Measurements from ENCODE around the gene FBH1. TPM values are rescaled to one million over a fixed set of nuclear protein-coding genes. Genes with fewer than 3 reads are reported as not detected.
A peak's percentile ranks its signal among the peaks of the same experiment; 100 is the strongest.

The FBH1 gene
- total and polyA plus RNA-seq, 4 donors, result 19.9 to 58.4 (median 48.1) TPM

GRCh38 chr10:5941579-5941978 is 51.5 kb downstream of the FBH1 start:
- peaks cover 0 to 4% (median 0%) of the 10 kb centered on the region in 4 donors for H3K4me1 ChIP-seq (ENCODE audit: control insufficient read depth in 4 of 4, insufficient read depth in 4 of 4, low read length in 3 of 4)
- H3K4me3 ChIP-seq (ENCODE audit: low read depth in 1 of 3, low read length in 3 of 3), result no peak overlapping the region
- peak overlapping the region in 1 of 2 donors; percentile 17 for H3K9ac ChIP-seq (ENCODE audit: low read depth in 1 of 2, low read length in 2 of 2)
- no peaks in the 10 kb centered on the region for H3K27me3 ChIP-seq (ENCODE audit: control insufficient read depth in 4 of 4, insufficient read depth in 4 of 4, low read length in 3 of 4)
- no peak for TF ChIP-seq GABPA (IDR thresholded peaks at IDR 0.05 in 1 of 2, conservative IDR thresholded peaks at IDR 0.05 in 1 of 2)
- TF ChIP-seq HNF4A (conservative IDR thresholded peaks at IDR 0.05), result no peak
- TF ChIP-seq ZBTB33 (IDR thresholded peaks at IDR 0.05), result no peak
- TF ChIP-seq, protein P1, sequence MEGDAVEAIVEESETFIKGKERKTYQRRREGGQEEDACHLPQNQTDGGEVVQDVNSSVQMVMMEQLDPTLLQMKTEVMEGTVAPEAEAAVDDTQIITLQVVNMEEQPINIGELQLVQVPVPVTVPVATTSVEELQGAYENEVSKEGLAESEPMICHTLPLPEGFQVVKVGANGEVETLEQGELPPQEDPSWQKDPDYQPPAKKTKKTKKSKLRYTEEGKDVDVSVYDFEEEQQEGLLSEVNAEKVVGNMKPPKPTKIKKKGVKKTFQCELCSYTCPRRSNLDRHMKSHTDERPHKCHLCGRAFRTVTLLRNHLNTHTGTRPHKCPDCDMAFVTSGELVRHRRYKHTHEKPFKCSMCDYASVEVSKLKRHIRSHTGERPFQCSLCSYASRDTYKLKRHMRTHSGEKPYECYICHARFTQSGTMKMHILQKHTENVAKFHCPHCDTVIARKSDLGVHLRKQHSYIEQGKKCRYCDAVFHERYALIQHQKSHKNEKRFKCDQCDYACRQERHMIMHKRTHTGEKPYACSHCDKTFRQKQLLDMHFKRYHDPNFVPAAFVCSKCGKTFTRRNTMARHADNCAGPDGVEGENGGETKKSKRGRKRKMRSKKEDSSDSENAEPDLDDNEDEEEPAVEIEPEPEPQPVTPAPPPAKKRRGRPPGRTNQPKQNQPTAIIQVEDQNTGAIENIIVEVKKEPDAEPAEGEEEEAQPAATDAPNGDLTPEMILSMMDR (IDR thresholded peaks at IDR 0.05; ENCODE audit: low read depth, low read length, missing input control), result no peak
- TF ChIP-seq ATF3 (IDR thresholded peaks at IDR 0.05), result no peak
- no peak for TF ChIP-seq FOXA2 (IDR thresholded peaks at IDR 0.05)
- no peak for TF ChIP-seq FOXA1 (IDR thresholded peaks at IDR 0.05)
- no peak for TF ChIP-seq REST (IDR thresholded peaks at IDR 0.05)
- no peak for TF ChIP-seq NR2F2 (IDR thresholded peaks at IDR 0.05)
- TF ChIP-seq SP1 (IDR thresholded peaks at IDR 0.05), result no peak
- no peak for TF ChIP-seq TAF1 (conservative IDR thresholded peaks at IDR 0.05)
- TF ChIP-seq RXRA (IDR thresholded peaks at IDR 0.05), result no peak
- peaks cover 7 to 16% (median 15%) of the 10 kb centered on the region in 4 donors for H3K36me3 ChIP-seq (ENCODE audit: control insufficient read depth in 4 of 4, insufficient read depth in 3 of 4, low read depth in 1 of 4, low read length in 3 of 4)
- H3K9me3 ChIP-seq (ENCODE audit: control insufficient read depth in 4 of 4, low read length in 3 of 4), result no peaks in the 10 kb centered on the region
- no peak for DNase-seq (ENCODE audit: low spot score)
- 71% methylated on average over 7 of the region's 7 CpGs for WGBS
- H3K27ac ChIP-seq (ENCODE audit: low read depth in 1 of 2, low read length in 2 of 2), result peak overlapping the region; percentile 64 to 65

- Histone ChIP-seq H3K4me1 (ENCODE audit: control insufficient read depth in 4 of 4, insufficient read depth in 4 of 4, low read length in 3 of 4) (peaks cover 0 to 4% (median 0%) of the 10 kb centered on the region in 4 donors), H3K9ac (ENCODE audit: low read depth in 1 of 2, low read length in 2 of 2) (peak overlapping the region in 1 of 2 donors; percentile 17), H3K27ac (ENCODE audit: low read depth in 1 of 2, low read length in 2 of 2) (peak overlapping the region; percentile 64 to 65)
Measured at GRCh38 chr10:5942001-5942400, 52.0 kb downstream of the FBH1 start.

More at GRCh38 chr10:5942001-5942400, 52.0 kb downstream of the FBH1 start:
- Histone ChIP-seq H3K27me3 (ENCODE audit: control insufficient read depth in 4 of 4, insufficient read depth in 4 of 4, low read length in 3 of 4) (no peaks in the 10 kb centered on the region), H3K36me3 (ENCODE audit: control insufficient read depth in 4 of 4, insufficient read depth in 3 of 4, low read depth in 1 of 4, low read length in 3 of 4) (peaks cover 4 to 12% (median 11%) of the 10 kb centered on the region in 4 donors), H3K9me3 (ENCODE audit: control insufficient read depth in 4 of 4, low read length in 3 of 4) (no peaks in the 10 kb centered on the region), H3K4me3 (ENCODE audit: low read depth in 1 of 3, low read length in 3 of 3) (no peak overlapping the region)
- no peak for DNase-seq (ENCODE audit: low spot score)
- 78% methylated on average over 13 of the region's 13 CpGs for WGBS
- TF ChIP-seq FOXA2 (IDR thresholded peaks at IDR 0.05) (no peak), ZBTB33 (IDR thresholded peaks at IDR 0.05) (no peak), GABPA (IDR thresholded peaks at IDR 0.05 in 1 of 2, conservative IDR thresholded peaks at IDR 0.05 in 1 of 2) (no peak), REST (IDR thresholded peaks at IDR 0.05) (no peak), JUND (IDR thresholded peaks at IDR 0.05) (no peak), MAX (IDR thresholded peaks at IDR 0.05) (no peak), TAF1 (conservative IDR thresholded peaks at IDR 0.05) (no peak)
